ENCODE measurements around the gene ACMSD. TPM values are rescaled to one million over a fixed set of nuclear protein-coding genes. Genes with fewer than 3 reads are reported as not detected.

ACMSD gene
- total and polyA plus RNA-seq, 10 of the 15 experiments (the other 5 are each of a cell fraction or from before 2014, with no cell fraction given): 0.08 TPM; not detected in 9

- H3K79me2 ChIP-seq (ENCODE audit: control insufficient read depth, insufficient read depth, low read length): no peaks in the 10 kb centered on the region
- FAIRE-seq (no peak), DNase-seq (ENCODE audit: low read depth, low spot score) (no peak), ATAC-seq (no peak)
- H4K20me1 ChIP-seq (ENCODE audit: control insufficient read depth, insufficient read depth): no peaks in the 10 kb centered on the region
- H3K27me3 ChIP-seq (replicated peaks in 1 of 2; ENCODE audit: control insufficient read depth in 2 of 2, insufficient read depth in 2 of 2, low read length in 1 of 2): no peaks in the 10 kb centered on the region; a peak in 1 of 4 replicates
- H2AFZ ChIP-seq (ENCODE audit: control insufficient read depth, low read depth, low read length): no peak overlapping the region
- BruUV-seq (replicated peaks): no TSS peak
- H3K4me2 ChIP-seq (ENCODE audit: control insufficient read depth, insufficient read depth): no peak overlapping the region
- no peaks in the 10 kb centered on the region; the same call in 1 of the 3 replicates for H3K9me3 ChIP-seq (replicated peaks; ENCODE audit: control insufficient read depth, insufficient read depth, low read length)
- TF ChIP-seq CREM (IDR thresholded peaks at IDR 0.05; ENCODE audit: low read depth) (no peak), CBX3 (IDR thresholded peaks at IDR 0.05; ENCODE audit: borderline replicate concordance, low read depth) (no peak), EZH2 (IDR thresholded peaks at IDR 0.05; ENCODE audit: borderline replicate concordance, control insufficient read depth, low read depth, low read length) (no peak), ZZZ3 (IDR thresholded peaks at IDR 0.05; ENCODE audit: control insufficient read depth, insufficient read length, low read depth) (no peak), RB1 (IDR thresholded peaks at IDR 0.05; ENCODE audit: borderline replicate concordance) (no peak), PAX5 (IDR thresholded peaks at IDR 0.05; ENCODE audit: borderline replicate concordance, low read depth, low read length) (no peak), GABPA (IDR thresholded peaks at IDR 0.05; ENCODE audit: low read depth) (no peak), TARDBP (IDR thresholded peaks at IDR 0.05; ENCODE audit: borderline replicate concordance) (no peak)
- 13% methylated on average over 2 of the region's 2 CpGs for WGBS (ENCODE audit: insufficient coverage, insufficient replicate concordance, low lambda C conversion rate, missing lambda C conversion rate)
- H3K9ac ChIP-seq (ENCODE audit: control insufficient read depth, insufficient read depth, low read length): no peak overlapping the region
- CTCF ChIA-PET: interaction anchor here (0.6 kb wide), 1 partner anchor 262 kb away, joined by 3 read pairs; no protein-coding TSS in a partner anchor
- H3K4me1 ChIP-seq (ENCODE audit: control insufficient read depth, insufficient read depth, low read length): no peaks in the 10 kb centered on the region
- RAD21 ChIA-PET (ENCODE audit: unreplicated experiment): no interaction called here
- POLR2A ChIA-PET: no interaction called here
- SMC1A ChIA-PET (ENCODE audit: uncharacterized antibody, unreplicated experiment): no interaction called here
- intact Hi-C loops (cut with micrococcal nuclease; ENCODE audit: unreplicated experiment): no loop called here
- no peak overlapping the region for H3K27ac ChIP-seq (ENCODE audit: control insufficient read depth, insufficient read depth)
- H3K36me3 ChIP-seq (ENCODE audit: control insufficient read depth in 2 of 2, insufficient read depth in 2 of 2, low read length in 1 of 2): no peaks in the 10 kb centered on the region
- in situ Hi-C loops (cut with MboI): no loop called here
- H3K4me3 ChIP-seq: no peak overlapping the region
Measured at GRCh38 chr2:134800341-134800740, 38.1 kb upstream of the ACMSD start.

All from GM12878 (cell line).